ENCODE data around the gene DENND5B.
"Not testable (repeated sequence)": the region's sequence is repeated elsewhere in the genome, so short reads cannot be mapped to it uniquely, and the experiment has no call there.

DENND5B gene

GRCh38 chr12:31377210-31377609, 213.7 kb downstream of the DENND5B start:
- DNase-seq (ENCODE audit: low read depth, low spot score) = not testable (repeated sequence)

- not testable (repeated sequence) for DNase-seq (ENCODE audit: low read depth, low spot score)
Measured at GRCh38 chr12:31375422-31375821, 215.5 kb downstream of the DENND5B start.

- DNase-seq (ENCODE audit: low read depth, low spot score) = no peak
Measured at GRCh38 chr12:31371256-31371620, 219.7 kb downstream of the DENND5B start.

- no peak for DNase-seq (ENCODE audit: low read depth, low spot score)
Measured at GRCh38 chr12:31370531-31371255, 220.2 kb downstream of the DENND5B start.

GRCh38 chr12:31369712-31370521, 221.0 kb downstream of the DENND5B start:
- DNase-seq (ENCODE audit: low read depth, low spot score) = no peak

- DNase-seq (ENCODE audit: low read depth, low spot score) = no peak
Measured at GRCh38 chr12:31368666-31369361, 222.1 kb downstream of the DENND5B start.

- DNase-seq (ENCODE audit: low read depth, low spot score) = no peak
Measured at GRCh38 chr12:31366104-31366621, 224.8 kb downstream of the DENND5B start.

- no peak for DNase-seq (ENCODE audit: low read depth, low spot score)
Measured at GRCh38 chr12:31363831-31364230, 227.1 kb downstream of the DENND5B start.

GRCh38 chr12:31363416-31363809, 227.5 kb downstream of the DENND5B start:
- no peak for DNase-seq (ENCODE audit: low read depth, low spot score)

- no peak for DNase-seq (ENCODE audit: low read depth, low spot score)
Measured at GRCh38 chr12:31362759-31363415, 228.0 kb downstream of the DENND5B start.

- no peak for DNase-seq (ENCODE audit: low read depth, low spot score)
Measured at GRCh38 chr12:31362115-31362758, 228.7 kb downstream of the DENND5B start.

- no peak for DNase-seq (ENCODE audit: low read depth, low spot score)
Measured at GRCh38 chr12:31361730-31362114, 229.2 kb downstream of the DENND5B start.

- DNase-seq (ENCODE audit: low read depth, low spot score) = no peak
Measured at GRCh38 chr12:31355747-31356107, 235.2 kb downstream of the DENND5B start.

GRCh38 chr12:31353750-31354708, 236.9 kb downstream of the DENND5B start:
- DNase-seq (ENCODE audit: low read depth, low spot score) = no peak

GRCh38 chr12:31346267-31346666, 244.7 kb downstream of the DENND5B start:
- DNase-seq (ENCODE audit: low read depth, low spot score) = no peak

- DNase-seq (ENCODE audit: low read depth, low spot score) = no peak
Measured at GRCh38 chr12:31343139-31343538, 247.8 kb downstream of the DENND5B start.

- no peak for DNase-seq (ENCODE audit: low read depth, low spot score)
Measured at GRCh38 chr12:31342286-31342685, 248.7 kb downstream of the DENND5B start.

GRCh38 chr12:31339831-31340622, 250.9 kb downstream of the DENND5B start:
- no peak for DNase-seq (ENCODE audit: low read depth, low spot score)

- no peak for DNase-seq (ENCODE audit: low read depth, low spot score)
Measured at GRCh38 chr12:31337952-31338351, 253.0 kb downstream of the DENND5B start.

All from activated CD4-positive, CD25-positive, alpha-beta regulatory T cell treated with anti-CD3 and anti-CD28 coated beads, Interleukin-2, amount 50 U/mL, for 16 hours (primary cell).